ENCODE results near the gene FBXO44.

Gene FBXO44

DNA sequence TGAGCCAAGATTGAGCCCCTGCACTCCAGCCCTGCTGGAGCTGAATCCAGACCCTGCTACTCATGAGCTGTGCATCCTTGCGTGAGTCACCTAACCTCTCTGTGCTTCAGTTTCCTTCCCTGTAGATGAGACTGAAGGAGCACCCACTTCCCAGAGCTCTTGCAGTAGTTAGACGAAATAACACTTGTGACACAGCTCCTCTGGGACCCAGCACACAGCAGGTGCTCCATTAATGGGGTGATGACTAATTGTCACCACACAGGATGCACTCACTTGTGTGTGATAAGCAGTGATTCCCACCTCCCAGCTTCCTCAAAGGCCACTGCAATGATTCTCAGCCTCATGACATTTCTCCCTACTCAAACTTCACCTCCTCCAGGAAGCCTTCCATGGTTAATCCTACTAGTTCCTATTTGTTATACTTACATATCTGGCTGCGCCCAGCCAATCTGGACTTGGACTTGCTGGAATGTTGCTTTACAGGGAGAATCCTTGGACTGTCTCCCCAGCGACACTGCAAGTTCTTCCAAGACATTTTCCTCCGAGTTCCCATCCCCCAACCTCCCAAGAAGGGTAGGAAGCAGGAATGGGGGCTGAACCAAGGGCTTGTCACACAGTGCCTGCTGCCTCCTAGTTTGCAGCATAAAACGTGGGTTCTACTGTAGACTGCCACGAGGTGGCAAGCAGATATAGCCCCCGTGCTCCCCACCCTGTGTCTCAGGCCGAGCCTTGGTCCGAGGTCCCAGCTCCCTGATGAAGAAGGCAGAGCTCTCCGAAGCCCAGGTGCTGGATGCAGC is 54.1 kb downstream of the FBXO44 start:
- DNase-seq: peak in 1 of 2 experiments; percentile 13

GRCh38 chr1:11711490-11711889 is 56.8 kb downstream of the FBXO44 start:
- no peak for DNase-seq
- TF ChIP-seq GATA1 (IDR thresholded peaks at IDR 0.05; ENCODE audit: low read depth, low read length) (no peak), POLR2A (IDR thresholded peaks at IDR 0.05; ENCODE audit: low read length) (no peak)

More for the DNA sequence above, 54.1 kb downstream of the FBXO44 start:
- TF ChIP-seq POLR2A (IDR thresholded peaks at IDR 0.05; ENCODE audit: low read length) (no peak), GATA1 (IDR thresholded peaks at IDR 0.05; ENCODE audit: low read depth, low read length) (no peak)

DNA sequence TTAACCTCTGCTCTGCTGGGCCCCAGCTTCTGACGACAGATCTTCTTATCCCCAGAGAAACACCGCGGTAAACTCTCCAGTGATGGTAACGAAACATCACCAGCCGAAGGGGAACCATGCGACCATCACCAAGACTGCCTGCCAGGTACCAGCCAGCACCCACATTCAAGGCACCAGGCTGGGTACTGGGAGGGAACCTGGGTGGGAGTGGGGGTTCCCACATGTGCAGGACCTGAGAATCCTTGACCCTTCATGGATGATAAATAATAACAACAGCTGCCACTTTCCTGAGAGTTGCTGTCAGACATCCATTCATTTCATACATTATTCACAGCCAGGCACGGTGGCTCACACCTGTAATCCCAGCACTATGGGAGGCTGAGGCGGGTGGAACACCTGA is 57.6 kb downstream of the FBXO44 start:
- no peak for DNase-seq
- TF ChIP-seq GATA1 (IDR thresholded peaks at IDR 0.05; ENCODE audit: low read depth, low read length) (no peak), POLR2A (IDR thresholded peaks at IDR 0.05; ENCODE audit: low read length) (no peak)
